ENCODE data around the gene GJD2.

DNA sequence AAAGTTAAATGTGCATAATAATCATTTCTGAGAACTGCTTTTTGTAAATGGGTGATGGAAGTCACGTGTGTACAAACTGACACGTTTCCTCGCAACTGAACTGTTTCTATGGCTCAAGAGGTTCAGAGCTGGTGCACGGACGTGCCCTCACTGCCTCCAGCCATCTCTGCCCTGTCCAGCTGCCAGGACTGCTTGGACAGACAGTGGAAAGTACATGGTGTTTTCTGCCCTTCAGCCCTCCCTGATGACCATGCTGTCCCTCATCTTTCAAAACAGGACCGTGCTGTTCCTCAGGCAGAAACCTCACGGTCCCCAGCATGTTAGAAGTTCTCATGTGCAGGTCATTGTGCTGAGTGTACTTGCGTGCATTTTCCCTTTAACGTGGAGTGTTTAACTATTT, 38.7 kb downstream of the GJD2 start:
- TF ChIP-seq EZH2 (IDR thresholded peaks at IDR 0.05; ENCODE audit: borderline replicate concordance, low read length) = no peak
- TF ChIP-seq, protein P1, sequence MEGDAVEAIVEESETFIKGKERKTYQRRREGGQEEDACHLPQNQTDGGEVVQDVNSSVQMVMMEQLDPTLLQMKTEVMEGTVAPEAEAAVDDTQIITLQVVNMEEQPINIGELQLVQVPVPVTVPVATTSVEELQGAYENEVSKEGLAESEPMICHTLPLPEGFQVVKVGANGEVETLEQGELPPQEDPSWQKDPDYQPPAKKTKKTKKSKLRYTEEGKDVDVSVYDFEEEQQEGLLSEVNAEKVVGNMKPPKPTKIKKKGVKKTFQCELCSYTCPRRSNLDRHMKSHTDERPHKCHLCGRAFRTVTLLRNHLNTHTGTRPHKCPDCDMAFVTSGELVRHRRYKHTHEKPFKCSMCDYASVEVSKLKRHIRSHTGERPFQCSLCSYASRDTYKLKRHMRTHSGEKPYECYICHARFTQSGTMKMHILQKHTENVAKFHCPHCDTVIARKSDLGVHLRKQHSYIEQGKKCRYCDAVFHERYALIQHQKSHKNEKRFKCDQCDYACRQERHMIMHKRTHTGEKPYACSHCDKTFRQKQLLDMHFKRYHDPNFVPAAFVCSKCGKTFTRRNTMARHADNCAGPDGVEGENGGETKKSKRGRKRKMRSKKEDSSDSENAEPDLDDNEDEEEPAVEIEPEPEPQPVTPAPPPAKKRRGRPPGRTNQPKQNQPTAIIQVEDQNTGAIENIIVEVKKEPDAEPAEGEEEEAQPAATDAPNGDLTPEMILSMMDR (conservative IDR thresholded peaks at IDR 0.05 in 1 of 2, IDR thresholded peaks at IDR 0.05 in 1 of 2; ENCODE audit: extremely low read depth in 1 of 2, insufficient read depth in 1 of 2, low read depth in 1 of 2, low read length in 2 of 2) = no peak

Measured in mammary epithelial cell (primary cell).